ENCODE measurements around the gene TMPRSS2. TPM values are rescaled to one million over a fixed set of nuclear protein-coding genes. Genes with fewer than 3 reads are reported as not detected.

The TMPRSS2 gene
- total RNA-seq, 4 donors from 2014 or later, result 14.2 to 47.3 (median 15.6) TPM

GRCh38 chr21:41520560-41521442 is 12.8 kb upstream of the TMPRSS2 start:
- DNase-seq, result no peak
- Histone ChIP-seq H3K4me3 (replicated peaks in 1 of 3) (no peak overlapping the region), H3K9me3 (no peaks in the 10 kb centered on the region), H3K27me3 (no peaks in the 10 kb centered on the region), H3K36me3 (no peaks in the 10 kb centered on the region), H3K4me1 (peaks cover 0 to 4% of the 10 kb centered on the region in 2 donors), H3K27ac (no peak overlapping the region)
- intact Hi-C loops (cut with DNase I), result no loop called here
- WGBS, 2 donors, result 72% methylated on average over 5 of the region's 5 CpGs
- TF ChIP-seq POLR2A (IDR thresholded peaks at IDR 0.05), result no peak
- TF ChIP-seq CTCF (IDR thresholded peaks at IDR 0.05), result no peak

- TF ChIP-seq POLR2A (IDR thresholded peaks at IDR 0.05) (no peak), CTCF (IDR thresholded peaks at IDR 0.05) (no peak)
- Histone ChIP-seq H3K36me3 (no peaks in the 10 kb centered on the region), H3K27ac (no peak overlapping the region), H3K27me3 (no peaks in the 10 kb centered on the region), H3K4me1 (peaks cover 0 to 4% of the 10 kb centered on the region in 2 donors), H3K9me3 (no peaks in the 10 kb centered on the region), H3K4me3 (replicated peaks in 1 of 3) (no peak overlapping the region)
- no peak for DNase-seq
- intact Hi-C loops (cut with DNase I), result no loop called here
- 85 to 87% methylated on average over 9 of the region's 9 CpGs for WGBS, 2 donors
These were observed 12.0 kb upstream of the TMPRSS2 start for GRCh38 chr21:41519806-41520559.

DNA sequence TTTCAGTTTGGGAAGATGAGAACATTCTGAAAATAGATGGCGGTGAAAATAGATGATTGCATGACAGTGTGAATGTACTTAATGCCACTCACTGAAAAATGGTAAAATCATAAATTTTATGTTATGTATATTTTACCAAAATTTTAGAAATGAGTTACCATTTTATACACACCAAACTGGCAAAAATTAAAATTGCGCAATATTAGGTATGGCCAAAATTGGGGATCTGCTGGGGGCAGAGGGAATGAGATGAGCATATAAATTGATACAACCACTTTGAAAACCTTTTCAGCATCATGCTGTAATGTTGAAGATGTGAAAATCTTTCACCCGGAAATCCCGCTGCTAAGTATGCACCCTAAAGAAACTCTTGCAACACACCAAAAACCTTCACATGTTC is 10.8 kb upstream of the TMPRSS2 start:
- TF ChIP-seq CTCF (IDR thresholded peaks at IDR 0.05) (no peak), POLR2A (IDR thresholded peaks at IDR 0.05) (no peak)
- intact Hi-C loops (cut with DNase I), result no loop called here
- Histone ChIP-seq H3K4me1 (peaks cover 0 to 4% of the 10 kb centered on the region in 2 donors), H3K36me3 (no peaks in the 10 kb centered on the region), H3K27ac (no peak overlapping the region), H3K27me3 (no peaks in the 10 kb centered on the region), H3K4me3 (replicated peaks in 1 of 3) (no peak overlapping the region), H3K9me3 (no peaks in the 10 kb centered on the region)
- WGBS, 2 donors, result 92 to 95% methylated on average over 4 of the region's 4 CpGs
- DNase-seq, result no peak

DNA sequence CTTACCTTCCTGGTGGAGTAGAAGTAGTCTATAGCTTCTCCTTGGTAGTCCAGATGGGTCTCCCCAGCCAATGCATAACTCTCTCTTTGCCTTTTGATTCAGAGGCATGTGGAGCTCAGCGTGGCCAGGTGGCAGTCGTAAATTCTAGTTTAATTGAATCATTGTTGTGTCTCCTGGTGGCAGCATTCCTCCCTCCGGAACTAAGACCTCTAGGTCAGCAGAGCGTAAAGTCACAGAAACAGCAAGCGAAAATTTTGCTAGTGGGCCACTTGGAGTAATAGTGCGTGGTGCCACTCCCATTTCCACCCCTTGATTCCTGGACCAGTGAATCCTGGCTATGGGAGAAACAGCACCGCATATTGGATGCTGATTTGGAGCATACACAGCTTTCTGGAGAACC is 3.9 kb upstream of the TMPRSS2 start:
- Histone ChIP-seq H3K36me3 (no peaks in the 10 kb centered on the region), H3K4me3 (replicated peaks in 1 of 3) (no peak overlapping the region), H3K27me3 (no peaks in the 10 kb centered on the region), H3K4me1 (peaks cover 18 to 25% of the 10 kb centered on the region in 2 donors), H3K9me3 (no peaks in the 10 kb centered on the region), H3K27ac (peak overlapping the region; percentile 31 to 63 (median 53))
- peak in 4 of 6 experiments; percentile 14 to 51 (median 26) for TF ChIP-seq CTCF (IDR thresholded peaks at IDR 0.05)
- TF ChIP-seq POLR2A (IDR thresholded peaks at IDR 0.05), result peak in 1 of 2 donors; percentile 33
- peak; percentile 53 to 62 for DNase-seq
- 29 to 39% methylated on average over 5 to 7 of the region's 7 CpGs for WGBS, 2 donors
- intact Hi-C loops (cut with DNase I), result no loop called here

Measured in thyroid gland (tissue), 4 donors.